Smooth muscle cell (in vitro differentiated cells): ENCODE measurements around the gene ARVCF. TPM values are rescaled to one million over a fixed set of nuclear protein-coding genes. Genes with fewer than 3 reads are reported as not detected.

Source experiments
- DNase-seq: peaks from one replicate; lab custom pipeline; 2025; ENCODE audit not compliant: unreplicated experiment; lab: John Stamatoyannopoulos, UW
- H2AFZ ChIP-seq: fragments of 200-600 bp; sonication (generic); 2 replicates; pipeline ENCODE4 v1.6.0; 2016; ENCODE audit warnings: antibody characterized with exemption, low read depth, mild to moderate bottlenecking
- H3F3A ChIP-seq: fragments of 200-600 bp; sonication (generic); 2 replicates; pipeline ENCODE4 v1.6.0; 2017; ENCODE audit warnings: antibody characterized with exemption, low read depth
- H3K27ac ChIP-seq: fragments of 200-600 bp; sonication (generic); 2 replicates; pipeline ENCODE4 v1.5.1; 2016; ENCODE audit warnings: low read depth, mild to moderate bottlenecking
- H3K27me3 ChIP-seq: fragments of 200-600 bp; sonication (generic); 2 replicates; pipeline ENCODE4 v1.6.1; 2016; ENCODE audit warnings: low read depth, mild to moderate bottlenecking
- H3K36me3 ChIP-seq: fragments of 200-600 bp; sonication (generic); 2 replicates; pipeline ENCODE4 v1.5.1; 2016; ENCODE audit warnings: low read depth
- H3K4me1 ChIP-seq: fragments of 200-600 bp; sonication (generic); 2 replicates; pipeline ENCODE4 v1.5.1; 2016; ENCODE audit warnings: low read depth
- H3K4me2 ChIP-seq: fragments of 200-600 bp; sonication (generic); 2 replicates; pipeline ENCODE4 v1.6.0; 2016; ENCODE audit warnings: mild to moderate bottlenecking
- H3K4me3 ChIP-seq: fragments of 200-600 bp; sonication (generic); 2 replicates; pipeline ENCODE4 v1.5.1; 2016; ENCODE audit warnings: mild to moderate bottlenecking
- H3K79me2 ChIP-seq: fragments of 200-600 bp; sonication (generic); 2 replicates; pipeline ENCODE4 v1.6.0; 2016; ENCODE audit warnings: low read depth, mild to moderate bottlenecking
- H3K9ac ChIP-seq: fragments of 200-600 bp; sonication (generic); 2 replicates; pipeline ENCODE4 v1.6.0; 2016; ENCODE audit warnings: low read depth
- H3K9me3 ChIP-seq: fragments of 200-600 bp; sonication (generic); replicated peaks from 2 replicates; pipeline ENCODE4 v1.5.1; 2016; ENCODE audit warnings: low read depth
- H4K20me1 ChIP-seq: fragments of 200-600 bp; sonication (generic); 2 replicates; pipeline ENCODE4 v1.6.0; 2016; ENCODE audit warnings: low read depth
- CTCF ChIP-seq: fragments of 200-600 bp; sonication (generic); IDR thresholded peaks from 2 replicates; pipeline ENCODE4 v1.5.1; 2017; ENCODE audit warnings: borderline replicate concordance, mild to moderate bottlenecking, antibody characterized with exemption; ENCODE audit not compliant: insufficient read depth, poor library complexity, severe bottlenecking
- WGBS: methylation state at CpG from one replicate; pipeline ENCODE4 v1.1.7; 2016; ENCODE audit warnings: low lambda C conversion rate; 5-methylcytosine and 5-hydroxymethylcytosine counted together
- polyA plus RNA-seq: library from polyadenylated mRNA; unstranded; fragments of >200 nt; fragmentation: Nextera tagmentation; extraction: Ambion mirVana; gene quantifications from 2 replicates; pipeline ENCODE4 v1.2.1, GENCODE V29; 2016
- total RNA-seq: library from RNA; depleted of rRNA; stranded (reverse); fragments of >200 nt; gene quantifications from 2 replicates; pipeline ENCODE4 v1.2.3, GENCODE V29; 2014

Gene ARVCF
- total and polyA plus RNA-seq, 2 experiments from 2014 or later, result 5.4 to 10.6 TPM

GRCh38 chr22:19992921-19993355 lies 23.7 kb downstream of the ARVCF start:
- 93% methylated on average over 6 of the region's 6 CpGs for WGBS

GRCh38 chr22:19992481-19992911 lies 24.1 kb downstream of the ARVCF start:
- no peaks in the 10 kb centered on the region for H4K20me1 ChIP-seq
- no peaks in the 10 kb centered on the region for H3K36me3 ChIP-seq
- no peaks in the 10 kb centered on the region for H3K79me2 ChIP-seq
- H3K27ac ChIP-seq, result no peak overlapping the region
- no peak overlapping the region for H2AFZ ChIP-seq
- WGBS, result 93% methylated on average over 7 of the region's 7 CpGs
- H3K27me3 ChIP-seq, result no peaks in the 10 kb centered on the region
- H3K4me3 ChIP-seq, result no peak overlapping the region
- no peaks in the 10 kb centered on the region for H3F3A ChIP-seq
- H3K9ac ChIP-seq, result no peak overlapping the region
- H3K4me1 ChIP-seq, result peaks cover 3% of the 10 kb centered on the region
- no peak for DNase-seq
- no peak for TF ChIP-seq CTCF
- H3K4me2 ChIP-seq, result no peak overlapping the region
- H3K9me3 ChIP-seq, result no peaks in the 10 kb centered on the region

More at GRCh38 chr22:19992921-19993355, 23.7 kb downstream of the ARVCF start:
- no peaks in the 10 kb centered on the region for H3F3A ChIP-seq
- peaks cover 7% of the 10 kb centered on the region for H3K4me1 ChIP-seq
- H3K4me2 ChIP-seq, result no peak overlapping the region
- no peak overlapping the region for H3K27ac ChIP-seq
- TF ChIP-seq CTCF, result no peak
- no peaks in the 10 kb centered on the region for H3K79me2 ChIP-seq
- H3K9me3 ChIP-seq, result no peaks in the 10 kb centered on the region
- H3K27me3 ChIP-seq, result no peaks in the 10 kb centered on the region
- H4K20me1 ChIP-seq, result no peaks in the 10 kb centered on the region
- no peak overlapping the region for H3K9ac ChIP-seq
- no peak for DNase-seq
- H3K36me3 ChIP-seq, result no peaks in the 10 kb centered on the region
- no peak overlapping the region for H2AFZ ChIP-seq
- no peak overlapping the region for H3K4me3 ChIP-seq

- 93% methylated on average over 23 of the region's 23 CpGs for WGBS
- no peaks in the 10 kb centered on the region for H3K79me2 ChIP-seq
- H2AFZ ChIP-seq, result no peak overlapping the region
- no peaks in the 10 kb centered on the region for H3K4me1 ChIP-seq
- H3K27me3 ChIP-seq, result no peaks in the 10 kb centered on the region
- no peak for TF ChIP-seq CTCF
- no peak overlapping the region for H3K4me3 ChIP-seq
- DNase-seq, result no peak
- no peak overlapping the region for H3K9ac ChIP-seq
- H3K9me3 ChIP-seq, result no peaks in the 10 kb centered on the region
- H3K4me2 ChIP-seq, result no peak overlapping the region
- H4K20me1 ChIP-seq, result no peaks in the 10 kb centered on the region
- H3K27ac ChIP-seq, result no peak overlapping the region
- H3K36me3 ChIP-seq, result no peaks in the 10 kb centered on the region
- no peaks in the 10 kb centered on the region for H3F3A ChIP-seq
Measured at GRCh38 chr22:19991645-19992451, 24.8 kb downstream of the ARVCF start.

GRCh38 chr22:19991395-19991644 lies 25.3 kb downstream of the ARVCF start:
- no peaks in the 10 kb centered on the region for H3F3A ChIP-seq
- no peak for DNase-seq
- H3K4me1 ChIP-seq, result no peaks in the 10 kb centered on the region
- H3K4me2 ChIP-seq, result no peak overlapping the region
- H3K27me3 ChIP-seq, result peaks cover 5% of the 10 kb centered on the region
- no peak overlapping the region for H2AFZ ChIP-seq
- H3K79me2 ChIP-seq, result no peaks in the 10 kb centered on the region
- no peaks in the 10 kb centered on the region for H3K9me3 ChIP-seq
- no peak for TF ChIP-seq CTCF
- no peaks in the 10 kb centered on the region for H3K36me3 ChIP-seq
- H3K4me3 ChIP-seq, result no peak overlapping the region
- H4K20me1 ChIP-seq, result no peaks in the 10 kb centered on the region
- no peak overlapping the region for H3K9ac ChIP-seq
- no peak overlapping the region for H3K27ac ChIP-seq
